Stimulated activated CD4-positive, alpha-beta T cell treated with anti-CD3 and anti-CD28 coated beads, Interleukin-2, amount 100 ng/mL, for 24 hours (primary cell): Measurements from ENCODE around the gene MXRA8.
A peak's percentile ranks its signal among the peaks of the same experiment; 100 is the strongest.

Experiments used
- DNase-seq, 2 donors: peaks; one replicate each; pipeline ENCODE4 v3.0.0-alpha.2; 2020

The MXRA8 gene

DNA sequence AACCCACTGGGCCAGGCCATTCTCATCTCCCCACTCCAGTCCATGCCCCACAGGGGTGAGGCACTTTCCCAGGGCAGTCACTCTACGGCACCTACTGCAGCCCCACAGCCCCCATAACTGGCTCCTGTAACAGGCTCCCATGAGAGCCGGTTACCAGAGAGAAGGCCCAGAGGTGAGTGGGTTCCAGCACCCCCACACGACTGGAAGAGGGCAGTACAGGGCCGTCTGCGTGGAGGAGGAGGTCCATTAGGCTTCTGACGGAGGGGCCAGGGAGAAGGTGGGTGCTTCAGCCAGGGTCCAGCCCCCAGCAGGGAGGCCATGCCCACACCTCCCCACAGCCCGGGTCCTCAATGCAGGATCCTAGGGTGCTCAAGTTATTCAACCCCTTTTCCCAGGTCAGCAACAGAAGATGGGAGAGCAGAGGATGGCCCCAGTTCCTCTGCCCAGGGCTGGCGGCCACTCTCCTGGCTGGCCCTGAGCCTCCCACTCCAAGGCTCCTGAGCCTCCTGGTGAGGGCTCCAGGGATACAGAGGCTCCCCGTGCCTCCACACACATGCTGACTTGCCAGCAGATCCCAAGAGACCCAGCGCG lies 52.2 kb downstream of the MXRA8 start:
- no peak for DNase-seq

- DNase-seq, result peak; percentile 70 to 74
Measured at GRCh38 chr1:1305300-1306069, 52.9 kb downstream of the MXRA8 start.

- DNase-seq, result no peak
Measured at GRCh38 chr1:1304331-1305299, 53.7 kb downstream of the MXRA8 start.

GRCh38 chr1:1303736-1304135 lies 54.6 kb downstream of the MXRA8 start:
- DNase-seq, result no peak

- DNase-seq, result no peak
Measured at GRCh38 chr1:1302951-1303509, 55.3 kb downstream of the MXRA8 start.
